GM12801 (cell line): ENCODE data around the gene ATP13A3.

ENCODE experiments used
- CTCF ChIP-seq: IDR thresholded peaks from one replicate; pipeline ENCODE4 v1.5.1; 2011; ENCODE audit warnings: control low read depth; ENCODE audit not compliant: insufficient read length; ENCODE audit errors: extremely low read depth

ATP13A3 gene

GRCh38 chr3:194373028-194373427 lies 113.8 kb downstream of the ATP13A3 start:
- no peak for TF ChIP-seq CTCF

- TF ChIP-seq CTCF = no peak
Observed at GRCh38 chr3:194370753-194371152, 116.0 kb downstream of the ATP13A3 start.

- no peak for TF ChIP-seq CTCF
Observed at GRCh38 chr3:194369522-194370279, 117.1 kb downstream of the ATP13A3 start, which contains the start of gene LRRC15. LRRC15 (minus strand) TSS chr3:194369743; CDS start chr3:194361043, 8,700 bp downstream.

- TF ChIP-seq CTCF = no peak
Observed at GRCh38 chr3:194368918-194369317, 117.9 kb downstream of the ATP13A3 start.

- TF ChIP-seq CTCF = no peak
Observed at GRCh38 chr3:194367992-194368841, 118.6 kb downstream of the ATP13A3 start.

GRCh38 chr3:194365978-194366490 lies 120.8 kb downstream of the ATP13A3 start:
- no peak for TF ChIP-seq CTCF

- TF ChIP-seq CTCF = no peak
Observed at GRCh38 chr3:194365526-194365925, 121.3 kb downstream of the ATP13A3 start.
